ENCODE data around the gene UBASH3B.

DNA sequence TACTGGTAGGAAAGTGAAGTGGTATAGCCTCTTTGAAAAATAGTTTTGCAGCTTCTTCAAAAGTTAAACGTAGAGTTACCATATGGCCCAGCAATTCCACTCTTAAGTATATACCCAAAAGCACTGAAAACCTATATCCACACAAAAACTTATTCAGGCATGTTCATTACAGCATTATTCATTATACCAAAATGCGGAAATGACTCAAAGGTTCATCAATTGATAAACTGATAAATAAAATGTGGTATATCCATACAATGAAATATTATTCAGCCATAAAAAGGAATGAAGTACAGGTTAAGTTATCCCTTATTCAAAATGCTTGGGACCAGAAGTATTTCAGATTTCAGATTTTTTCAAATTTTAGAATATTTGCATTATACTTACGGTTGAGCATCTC is 35.8 kb upstream of the UBASH3B start:
- TF ChIP-seq, protein P1, sequence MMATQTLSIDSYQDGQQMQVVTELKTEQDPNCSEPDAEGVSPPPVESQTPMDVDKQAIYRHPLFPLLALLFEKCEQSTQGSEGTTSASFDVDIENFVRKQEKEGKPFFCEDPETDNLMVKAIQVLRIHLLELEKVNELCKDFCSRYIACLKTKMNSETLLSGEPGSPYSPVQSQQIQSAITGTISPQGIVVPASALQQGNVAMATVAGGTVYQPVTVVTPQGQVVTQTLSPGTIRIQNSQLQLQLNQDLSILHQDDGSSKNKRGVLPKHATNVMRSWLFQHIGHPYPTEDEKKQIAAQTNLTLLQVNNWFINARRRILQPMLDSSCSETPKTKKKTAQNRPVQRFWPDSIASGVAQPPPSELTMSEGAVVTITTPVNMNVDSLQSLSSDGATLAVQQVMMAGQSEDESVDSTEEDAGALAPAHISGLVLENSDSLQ (IDR thresholded peaks at IDR 0.05), result no peak
- TF ChIP-seq BHLHE40 (IDR thresholded peaks at IDR 0.05; ENCODE audit: borderline replicate concordance) (no peak), L3MBTL2 (conservative IDR thresholded peaks at IDR 0.05) (no peak), HDGF (IDR thresholded peaks at IDR 0.05; ENCODE audit: borderline replicate concordance) (no peak), FOXM1 (IDR thresholded peaks at IDR 0.05; ENCODE audit: borderline replicate concordance) (no peak), ELF4 (IDR thresholded peaks at IDR 0.05) (no peak), CTBP1 (IDR thresholded peaks at IDR 0.05; ENCODE audit: borderline replicate concordance) (no peak), SUZ12 (IDR thresholded peaks at IDR 0.05) (no peak), LEF1 (IDR thresholded peaks at IDR 0.05; ENCODE audit: borderline replicate concordance) (no peak), TARDBP (IDR thresholded peaks at IDR 0.05) (no peak), FOXA1 (IDR thresholded peaks at IDR 0.05) (no peak), ARNT (IDR thresholded peaks at IDR 0.05) (no peak), ZNF384 (IDR thresholded peaks at IDR 0.05) (no peak), SP1 (IDR thresholded peaks at IDR 0.05) (no peak)

Measured in HEK293T (cell line).